RWPE1 (cell line): ENCODE results near the gene FOXC1.

Experiments
- CTCF ChIA-PET: fragments of 350-600 bp; sonication (Branson Sonifier 250); formaldehyde crosslinking; extraction: SDS; loops from one replicate; lab custom pipeline; 2021; lab: Yijun Ruan, JAX
- POLR2A ChIA-PET: fragments of 400-600 bp; formaldehyde crosslinking; extraction: SDS; loops from one replicate; lab custom pipeline; 2020; ENCODE audit warnings: antibody characterized with exemption; ENCODE audit not compliant: low non-redundant PET; lab: Yijun Ruan, JAX
- DNase-seq: peaks from one replicate; pipeline ENCODE4 v3.0.0; 2012; ENCODE audit warnings: low spot score
- H3K27ac ChIP-seq: fragments of 450-650 bp; 2 replicates; pipeline ENCODE4 v1.5.1; 2017
- TF ChIP-seq, protein P1 (sequence below): fragments of 450-650 bp; conservative IDR thresholded peaks from 2 replicates; pipeline ENCODE4 v1.5.1; 2017; ENCODE audit warnings: low read depth, mild to moderate bottlenecking

The FOXC1 gene

DNA sequence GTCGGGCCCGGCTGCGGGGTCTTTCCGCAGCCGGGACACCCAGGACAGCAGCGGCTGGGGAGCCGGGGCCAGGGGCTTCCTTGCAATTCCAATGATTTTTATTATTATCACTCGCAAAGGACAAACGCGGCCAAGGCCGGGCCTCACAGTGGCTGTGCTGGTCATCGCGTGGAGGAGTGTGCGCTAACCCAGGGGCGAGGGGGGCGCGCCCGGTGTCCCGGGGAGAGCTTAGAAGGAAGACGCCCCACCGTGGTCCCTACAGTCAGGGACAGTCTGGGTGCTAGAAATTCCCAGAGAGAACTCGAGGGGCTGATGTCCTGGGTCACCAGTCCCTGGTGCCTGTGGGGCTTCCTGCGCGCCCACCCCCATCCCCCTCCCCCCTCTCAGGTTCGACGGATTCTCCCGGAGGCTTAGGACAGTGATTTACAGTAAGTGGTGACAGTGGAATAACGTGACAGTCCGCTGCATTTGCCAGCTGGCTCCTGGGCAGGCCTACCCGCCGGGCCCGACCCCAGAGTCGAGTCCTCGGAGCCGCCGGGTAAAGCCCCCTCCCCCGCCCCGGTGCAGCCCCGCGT is 9.5 kb downstream of the FOXC1 start:
- H3K27ac ChIP-seq = no peak overlapping the region
- no peak for DNase-seq
- TF ChIP-seq, protein P1, sequence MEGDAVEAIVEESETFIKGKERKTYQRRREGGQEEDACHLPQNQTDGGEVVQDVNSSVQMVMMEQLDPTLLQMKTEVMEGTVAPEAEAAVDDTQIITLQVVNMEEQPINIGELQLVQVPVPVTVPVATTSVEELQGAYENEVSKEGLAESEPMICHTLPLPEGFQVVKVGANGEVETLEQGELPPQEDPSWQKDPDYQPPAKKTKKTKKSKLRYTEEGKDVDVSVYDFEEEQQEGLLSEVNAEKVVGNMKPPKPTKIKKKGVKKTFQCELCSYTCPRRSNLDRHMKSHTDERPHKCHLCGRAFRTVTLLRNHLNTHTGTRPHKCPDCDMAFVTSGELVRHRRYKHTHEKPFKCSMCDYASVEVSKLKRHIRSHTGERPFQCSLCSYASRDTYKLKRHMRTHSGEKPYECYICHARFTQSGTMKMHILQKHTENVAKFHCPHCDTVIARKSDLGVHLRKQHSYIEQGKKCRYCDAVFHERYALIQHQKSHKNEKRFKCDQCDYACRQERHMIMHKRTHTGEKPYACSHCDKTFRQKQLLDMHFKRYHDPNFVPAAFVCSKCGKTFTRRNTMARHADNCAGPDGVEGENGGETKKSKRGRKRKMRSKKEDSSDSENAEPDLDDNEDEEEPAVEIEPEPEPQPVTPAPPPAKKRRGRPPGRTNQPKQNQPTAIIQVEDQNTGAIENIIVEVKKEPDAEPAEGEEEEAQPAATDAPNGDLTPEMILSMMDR = no peak
- ChIA-PET POLR2A (no interaction called here), CTCF (no interaction called here)

DNA sequence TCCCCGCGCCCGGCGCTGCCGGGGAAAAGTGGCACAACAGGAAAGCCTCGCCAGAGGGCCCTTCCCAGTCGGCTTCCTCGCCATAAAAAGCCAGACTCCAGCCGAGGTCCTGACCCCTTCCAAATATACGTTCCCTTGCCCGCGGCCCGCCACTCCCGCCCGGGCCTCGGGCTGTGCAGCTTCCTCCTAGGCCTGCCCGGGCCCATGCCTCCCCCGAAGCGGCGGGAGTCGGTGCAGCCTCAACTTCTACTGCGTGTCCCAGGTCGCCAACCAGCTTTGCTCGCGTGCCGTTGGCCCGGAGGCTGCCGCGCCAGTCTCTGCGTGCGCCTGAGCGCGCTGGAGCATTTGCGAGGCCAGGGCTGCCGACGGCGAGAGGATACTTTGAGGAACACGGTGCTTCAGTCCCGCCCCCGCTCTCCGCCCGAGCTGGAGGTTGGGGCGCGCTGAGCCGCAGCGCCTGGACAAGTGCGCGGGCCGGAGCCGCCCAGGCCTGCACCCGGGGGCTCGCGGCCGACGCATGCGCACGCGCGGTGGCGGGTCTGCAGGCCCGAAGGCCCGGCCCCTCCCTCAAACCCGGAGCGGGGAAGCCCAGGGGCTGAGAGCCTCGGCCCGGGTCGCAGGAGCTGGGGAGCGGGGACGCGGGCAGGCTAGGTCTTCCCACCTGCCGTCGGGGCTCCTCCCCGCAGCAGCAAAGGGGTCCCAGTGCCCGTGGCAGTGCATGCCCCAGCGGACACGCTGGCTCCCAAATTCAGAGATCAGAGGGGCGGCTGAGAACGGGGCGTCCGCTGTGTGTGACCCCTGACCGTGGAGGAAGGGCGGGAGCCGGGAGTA is 10.2 kb downstream of the FOXC1 start:
- POLR2A ChIA-PET = no interaction called here
- TF ChIP-seq, protein P1 = no peak
- CTCF ChIA-PET = no interaction called here
- no peak for DNase-seq
- no peak overlapping the region for H3K27ac ChIP-seq

DNA sequence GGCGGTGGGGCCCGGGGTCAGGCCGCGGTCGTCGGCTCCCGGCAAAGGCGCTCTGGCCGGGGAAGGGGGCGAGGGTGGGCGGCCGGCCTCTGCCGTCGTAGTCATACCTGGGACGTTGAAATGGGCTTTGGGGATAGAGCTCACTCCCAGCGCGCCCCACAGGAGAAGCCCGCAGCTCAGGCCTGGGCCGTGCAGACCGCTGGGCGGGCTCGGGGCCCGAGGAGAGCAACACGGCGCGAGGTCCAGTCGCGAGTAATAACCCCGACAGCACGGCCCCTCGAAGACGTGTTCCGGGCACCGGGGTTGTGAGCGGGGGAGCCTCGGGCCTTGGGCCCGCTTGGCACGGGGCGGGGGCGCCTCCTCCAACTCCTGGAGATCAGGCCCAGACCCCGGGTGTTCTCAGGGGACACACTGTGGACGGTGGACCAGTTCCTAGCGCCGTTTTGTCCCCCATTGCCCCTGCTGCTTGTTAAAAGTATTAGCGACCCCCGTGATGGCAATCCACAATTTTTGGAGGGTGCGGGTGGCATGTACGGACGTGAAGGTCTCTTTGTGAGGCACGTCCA is 10.9 kb downstream of the FOXC1 start:
- TF ChIP-seq, protein P1 = no peak
- ChIA-PET POLR2A (no interaction called here), CTCF (no interaction called here)
- no peak for DNase-seq
- H3K27ac ChIP-seq = no peak overlapping the region

DNA sequence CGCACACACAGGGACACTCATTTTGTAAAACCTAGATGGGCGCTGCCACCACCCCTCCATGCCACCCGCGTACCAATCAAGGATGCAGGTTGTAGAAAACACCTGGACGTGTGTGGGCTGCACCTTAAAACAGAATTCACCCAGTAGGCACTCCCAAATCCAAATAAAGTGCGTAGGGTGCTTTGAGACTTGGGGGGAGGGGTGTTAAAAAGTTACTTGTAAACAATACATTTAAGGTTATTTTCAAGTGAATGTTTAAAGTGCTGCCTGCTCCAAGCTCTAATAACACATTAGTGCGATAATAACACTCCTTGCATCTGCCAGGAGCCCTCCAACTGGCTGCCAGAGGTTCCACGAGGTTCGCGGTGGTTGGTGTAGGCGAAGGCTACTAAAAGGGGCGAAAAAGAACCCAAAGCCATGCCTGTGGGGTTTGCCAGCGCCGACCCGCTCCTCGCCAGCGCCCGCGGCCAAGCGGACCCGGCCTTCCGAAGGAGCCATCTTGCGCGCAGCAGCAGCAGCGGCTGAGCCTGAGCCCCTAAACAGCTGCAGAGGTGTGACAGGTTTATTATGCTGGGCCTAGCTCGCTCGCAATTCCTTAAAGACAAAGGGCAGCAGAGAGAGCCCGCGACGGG is 11.5 kb downstream of the FOXC1 start:
- TF ChIP-seq, protein P1 = no peak
- no peak overlapping the region for H3K27ac ChIP-seq
- POLR2A ChIA-PET = no interaction called here
- CTCF ChIA-PET = no interaction called here
- no peak for DNase-seq

DNA sequence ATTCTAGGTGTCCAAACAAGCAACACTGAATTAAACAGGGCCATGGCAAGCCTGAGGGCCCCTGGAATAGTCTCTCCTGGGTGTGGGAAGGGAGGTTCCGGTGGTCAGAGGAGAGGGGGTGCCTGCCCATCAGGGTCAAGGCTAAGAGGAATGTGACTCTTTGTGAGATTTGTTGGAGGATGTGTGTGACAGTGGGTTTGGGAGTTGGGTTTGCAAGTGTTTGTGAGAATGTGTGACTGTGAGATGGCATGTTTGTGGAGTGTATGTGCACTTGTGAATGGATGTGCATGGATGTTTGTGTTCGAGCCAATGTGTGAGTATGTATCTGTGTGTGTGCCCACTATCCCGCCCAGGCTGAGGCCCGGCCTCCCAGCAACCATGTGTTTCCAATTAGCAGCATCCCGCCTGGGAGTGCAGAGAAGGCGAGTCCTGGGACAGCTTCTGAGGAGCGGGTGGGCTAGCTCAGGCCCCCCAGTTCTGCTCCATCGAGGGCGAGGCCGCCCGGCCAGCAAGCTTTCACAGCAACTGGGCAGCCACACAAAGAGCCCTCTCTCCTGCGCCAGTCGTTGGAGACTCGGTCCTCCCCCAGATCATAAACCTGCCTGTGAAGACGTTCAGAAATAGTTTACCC is 12.6 kb downstream of the FOXC1 start:
- ChIA-PET POLR2A (no interaction called here), CTCF (no interaction called here)
- DNase-seq = no peak
- TF ChIP-seq, protein P1 = no peak
- H3K27ac ChIP-seq = no peak overlapping the region
